ENCODE results near the gene SLC7A5.

Gene SLC7A5

GRCh38 chr16:87801679-87802259 lies 67.5 kb downstream of the SLC7A5 start:
- Mint-ChIP-seq H3K4me3 (no peak overlapping the region), H3K4me1 (peaks cover 8% of the 10 kb centered on the region), H3K27me3 (ENCODE audit: low read depth, poor library complexity) (no peaks in the 10 kb centered on the region), H3K9me3 (peaks cover 4% of the 10 kb centered on the region), H3K27ac (no peak overlapping the region), H3K36me3 (ENCODE audit: low read depth) (no peaks in the 10 kb centered on the region)
- DNase-seq = no peak
- no peak for TF ChIP-seq CTCF (IDR thresholded peaks at IDR 0.05)

- H3K27me3 Mint-ChIP-seq (ENCODE audit: low read depth, poor library complexity) = no peaks in the 10 kb centered on the region
- no peak for TF ChIP-seq CTCF (IDR thresholded peaks at IDR 0.05)
- H3K36me3 Mint-ChIP-seq (ENCODE audit: low read depth) = no peaks in the 10 kb centered on the region
- no peaks in the 10 kb centered on the region for H3K4me1 Mint-ChIP-seq
- H3K4me3 Mint-ChIP-seq = no peak overlapping the region
- peaks cover 4% of the 10 kb centered on the region for H3K9me3 Mint-ChIP-seq
- DNase-seq = no peak
- H3K27ac Mint-ChIP-seq = no peak overlapping the region
Measured at GRCh38 chr16:87800497-87800896, 68.8 kb downstream of the SLC7A5 start.

- DNase-seq = no peak
- Mint-ChIP-seq H3K4me1 (peaks cover 24% of the 10 kb centered on the region), H3K9me3 (peaks cover 4% of the 10 kb centered on the region), H3K27me3 (ENCODE audit: low read depth, poor library complexity) (no peaks in the 10 kb centered on the region), H3K4me3 (no peak overlapping the region), H3K36me3 (ENCODE audit: low read depth) (no peaks in the 10 kb centered on the region), H3K27ac (no peak overlapping the region)
- no peak for TF ChIP-seq CTCF (IDR thresholded peaks at IDR 0.05)
Measured at GRCh38 chr16:87795336-87795735, 74.0 kb downstream of the SLC7A5 start.

GRCh38 chr16:87794485-87795078 lies 74.7 kb downstream of the SLC7A5 start:
- Mint-ChIP-seq H3K4me3 (no peak overlapping the region), H3K36me3 (ENCODE audit: low read depth) (no peaks in the 10 kb centered on the region)

GRCh38 chr16:87792205-87792565 lies 77.1 kb downstream of the SLC7A5 start:
- Mint-ChIP-seq H3K27me3 (ENCODE audit: low read depth, poor library complexity) (peaks cover 7% of the 10 kb centered on the region), H3K27ac (peak overlapping the region; percentile 75), H3K9me3 (no peaks in the 10 kb centered on the region), H3K4me1 (peaks cover 24% of the 10 kb centered on the region), H3K4me3 (no peak overlapping the region), H3K36me3 (ENCODE audit: low read depth) (no peaks in the 10 kb centered on the region)
- DNase-seq = no peak
- no peak for TF ChIP-seq CTCF (IDR thresholded peaks at IDR 0.05)

More at GRCh38 chr16:87794485-87795078, 74.7 kb downstream of the SLC7A5 start:
- Mint-ChIP-seq H3K9me3 (peaks cover 4% of the 10 kb centered on the region), H3K27me3 (ENCODE audit: low read depth, poor library complexity) (peaks cover under 1% of the 10 kb centered on the region), H3K4me1 (peaks cover 24% of the 10 kb centered on the region), H3K27ac (peak overlapping the region; percentile 25)
- no peak for TF ChIP-seq CTCF (IDR thresholded peaks at IDR 0.05)
- DNase-seq = no peak

Data from nephron progenitor cell (in vitro differentiated cells).